Measurements from ENCODE around the gene SDK1.

The SDK1 gene

DNA sequence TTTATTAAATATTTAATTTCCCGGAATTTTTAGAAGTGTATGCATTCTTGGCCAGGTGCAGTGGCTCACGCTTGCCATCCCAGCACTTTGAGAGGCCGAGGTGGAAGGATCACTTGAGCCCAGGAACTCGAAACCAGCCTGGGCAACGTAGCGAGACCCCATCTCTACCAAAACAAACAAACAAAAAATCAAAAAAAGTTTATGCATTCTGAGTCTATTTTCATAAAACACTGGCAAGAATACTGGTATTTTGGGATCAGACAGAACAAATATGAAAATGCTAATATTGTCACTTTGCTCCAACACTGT, 940.2 kb downstream of the SDK1 start:
- H3K4me1 ChIP-seq (ENCODE audit: control insufficient read depth in 2 of 2, insufficient read depth in 1 of 2, low read depth in 1 of 2, low read length in 2 of 2): peaks cover 0 to 11% of the 10 kb centered on the region in 2 donors
- H3K14ac ChIP-seq (ENCODE audit: low read length): no peak overlapping the region
- H4K8ac ChIP-seq (ENCODE audit: low read depth, low read length): no peak overlapping the region
- H3K27me3 ChIP-seq (ENCODE audit: control insufficient read depth in 3 of 3, insufficient read depth in 3 of 3, low read depth in 1 of 3, low read length in 3 of 3): no peaks in the 10 kb centered on the region
- no peak overlapping the region for H2AFZ ChIP-seq (ENCODE audit: low read length)
- no peaks in the 10 kb centered on the region for H3K79me1 ChIP-seq (ENCODE audit: low read depth, low read length)
- no peak overlapping the region for H3K9ac ChIP-seq (ENCODE audit: low read depth, low read length, poor library complexity)
- H2BK12ac ChIP-seq (ENCODE audit: low read length): no peak overlapping the region
- H2BK120ac ChIP-seq (ENCODE audit: low read depth, low read length): no peak overlapping the region
- no peak for DNase-seq (ENCODE audit: low spot score)
- WGBS, 2 donors (ENCODE audit: extremely low coverage in 2 of 2, insufficient read length in 2 of 2, insufficient replicate concordance in 1 of 2): no CpG with 5 or more reads among the region's 6 CpGs
- H4K91ac ChIP-seq (ENCODE audit: low read depth, low read length, poor library complexity): no peak overlapping the region
- no peak overlapping the region for H2AK5ac ChIP-seq (ENCODE audit: low read depth, low read length)
- H3K4me2 ChIP-seq (ENCODE audit: insufficient read depth, low read length, poor library complexity, severe bottlenecking): no peak overlapping the region
- no peak overlapping the region for H3K4ac ChIP-seq (ENCODE audit: low read length)
- H3K9me3 ChIP-seq (replicated peaks in 1 of 2; ENCODE audit: control insufficient read depth in 2 of 2, insufficient read depth in 1 of 2, low read depth in 1 of 2, low read length in 2 of 2): peaks cover 0 to 3% of the 10 kb centered on the region in 2 donors
- peaks cover 0 to 2% of the 10 kb centered on the region in 2 donors for H3K36me3 ChIP-seq (replicated peaks in 1 of 2; ENCODE audit: control insufficient read depth in 2 of 2, insufficient read depth in 2 of 2, low read length in 2 of 2)
- H3K18ac ChIP-seq (ENCODE audit: low read length): no peak overlapping the region
- no peak overlapping the region for H3K4me3 ChIP-seq (ENCODE audit: low read length in 2 of 2)
- H2BK15ac ChIP-seq (ENCODE audit: low read length): no peak overlapping the region
- no peak overlapping the region for H2BK5ac ChIP-seq (ENCODE audit: low read length)
- no peak overlapping the region for H3K27ac ChIP-seq (replicated peaks; ENCODE audit: low read length)
- no peak overlapping the region for H3K23ac ChIP-seq (ENCODE audit: low read depth, low read length, poor library complexity)

DNA sequence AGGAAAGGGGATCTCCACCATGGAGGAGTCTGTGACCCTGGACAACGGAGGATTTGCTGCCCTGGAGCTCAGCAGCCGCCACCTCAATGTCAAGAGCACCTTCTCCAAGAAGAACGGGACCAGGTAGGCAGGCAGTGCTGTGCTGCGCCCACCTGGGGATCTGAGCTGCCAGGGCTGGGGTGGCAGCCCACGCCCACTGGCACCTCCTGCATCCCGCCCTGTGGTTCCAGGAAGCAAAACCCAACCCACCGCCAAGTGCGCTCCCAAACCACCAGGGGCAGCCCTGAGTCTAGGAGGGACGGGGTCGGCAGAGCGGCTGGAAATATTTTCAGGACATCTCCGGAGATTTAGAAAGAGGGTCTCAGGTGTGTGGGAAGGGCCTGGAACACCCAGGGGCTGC, 940.7 kb downstream of the SDK1 start:
- no CpG with 5 or more reads among the region's 12 CpGs for WGBS, 2 donors (ENCODE audit: extremely low coverage in 2 of 2, insufficient read length in 2 of 2, insufficient replicate concordance in 1 of 2)
- Histone ChIP-seq H3K4me3 (ENCODE audit: low read length in 2 of 2) (no peak overlapping the region), H3K14ac (ENCODE audit: low read length) (no peak overlapping the region), H3K4ac (ENCODE audit: low read length) (no peak overlapping the region), H3K18ac (ENCODE audit: low read length) (no peak overlapping the region), H2BK120ac (ENCODE audit: low read depth, low read length) (no peak overlapping the region), H3K9ac (ENCODE audit: low read depth, low read length, poor library complexity) (no peak overlapping the region), H3K27me3 (ENCODE audit: control insufficient read depth in 3 of 3, insufficient read depth in 3 of 3, low read depth in 1 of 3, low read length in 3 of 3) (no peaks in the 10 kb centered on the region), H3K79me1 (ENCODE audit: low read depth, low read length) (no peaks in the 10 kb centered on the region), H3K4me2 (ENCODE audit: insufficient read depth, low read length, poor library complexity, severe bottlenecking) (no peak overlapping the region), H2BK12ac (ENCODE audit: low read length) (no peak overlapping the region), H2AFZ (ENCODE audit: low read length) (no peak overlapping the region), H3K27ac (replicated peaks; ENCODE audit: low read length) (no peak overlapping the region), H4K91ac (ENCODE audit: low read depth, low read length, poor library complexity) (no peak overlapping the region), H3K23ac (ENCODE audit: low read depth, low read length, poor library complexity) (no peak overlapping the region), H2AK5ac (ENCODE audit: low read depth, low read length) (peak overlapping the region; percentile 23), H2BK5ac (ENCODE audit: low read length) (no peak overlapping the region), H3K9me3 (replicated peaks in 1 of 2; ENCODE audit: control insufficient read depth in 2 of 2, insufficient read depth in 1 of 2, low read depth in 1 of 2, low read length in 2 of 2) (peaks cover 0 to 3% of the 10 kb centered on the region in 2 donors), H3K4me1 (ENCODE audit: control insufficient read depth in 2 of 2, insufficient read depth in 1 of 2, low read depth in 1 of 2, low read length in 2 of 2) (peaks cover 0 to 11% of the 10 kb centered on the region in 2 donors), H4K8ac (ENCODE audit: low read depth, low read length) (no peak overlapping the region), H3K36me3 (replicated peaks in 1 of 2; ENCODE audit: control insufficient read depth in 2 of 2, insufficient read depth in 2 of 2, low read length in 2 of 2) (peaks cover 0 to 2% of the 10 kb centered on the region in 2 donors), H2BK15ac (ENCODE audit: low read length) (no peak overlapping the region)
- DNase-seq (ENCODE audit: low spot score): no peak

DNA sequence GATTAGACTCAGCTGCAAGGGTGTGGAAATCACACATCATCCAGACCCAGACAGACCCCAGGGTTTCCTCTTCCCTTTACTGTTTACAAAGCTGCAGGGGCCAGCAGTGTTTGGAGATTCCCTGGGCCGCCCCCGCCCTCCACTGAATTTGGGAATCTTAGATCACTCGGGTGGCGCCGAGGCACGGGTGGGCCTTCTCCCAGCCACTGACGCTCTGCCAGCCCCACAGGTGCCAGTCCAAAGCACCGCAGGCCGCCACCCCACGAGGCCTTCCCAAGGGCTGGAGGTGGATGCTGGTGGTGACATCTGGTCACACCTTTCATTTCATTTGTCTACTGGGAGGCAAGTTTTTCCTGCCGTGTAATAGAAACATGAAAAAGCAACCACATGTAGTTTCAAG, 941.7 kb downstream of the SDK1 start:
- Histone ChIP-seq H3K36me3 (replicated peaks in 1 of 2; ENCODE audit: control insufficient read depth in 2 of 2, insufficient read depth in 2 of 2, low read length in 2 of 2) (peaks cover 0 to 2% of the 10 kb centered on the region in 2 donors), H3K9me3 (replicated peaks in 1 of 2; ENCODE audit: control insufficient read depth in 2 of 2, insufficient read depth in 1 of 2, low read depth in 1 of 2, low read length in 2 of 2) (peaks cover 0 to 3% of the 10 kb centered on the region in 2 donors), H3K79me1 (ENCODE audit: low read depth, low read length) (no peaks in the 10 kb centered on the region), H3K4me3 (ENCODE audit: low read length in 2 of 2) (no peak overlapping the region), H3K4ac (ENCODE audit: low read length) (no peak overlapping the region), H3K23ac (ENCODE audit: low read depth, low read length, poor library complexity) (no peak overlapping the region), H3K27ac (replicated peaks; ENCODE audit: low read length) (no peak overlapping the region), H3K14ac (ENCODE audit: low read length) (no peak overlapping the region), H3K4me2 (ENCODE audit: insufficient read depth, low read length, poor library complexity, severe bottlenecking) (no peak overlapping the region), H2BK5ac (ENCODE audit: low read length) (no peak overlapping the region), H3K4me1 (ENCODE audit: control insufficient read depth in 2 of 2, insufficient read depth in 1 of 2, low read depth in 1 of 2, low read length in 2 of 2) (peaks cover 0 to 8% of the 10 kb centered on the region in 2 donors), H3K9ac (ENCODE audit: low read depth, low read length, poor library complexity) (no peak overlapping the region), H3K27me3 (ENCODE audit: control insufficient read depth in 3 of 3, insufficient read depth in 3 of 3, low read depth in 1 of 3, low read length in 3 of 3) (no peaks in the 10 kb centered on the region), H2BK15ac (ENCODE audit: low read length) (no peak overlapping the region), H4K91ac (ENCODE audit: low read depth, low read length, poor library complexity) (no peak overlapping the region), H2AFZ (ENCODE audit: low read length) (no peak overlapping the region), H3K18ac (ENCODE audit: low read length) (no peak overlapping the region), H2AK5ac (ENCODE audit: low read depth, low read length) (no peak overlapping the region), H4K8ac (ENCODE audit: low read depth, low read length) (no peak overlapping the region), H2BK120ac (ENCODE audit: low read depth, low read length) (no peak overlapping the region), H2BK12ac (ENCODE audit: low read length) (no peak overlapping the region)
- no peak for DNase-seq (ENCODE audit: low spot score)
- WGBS, 2 donors (ENCODE audit: extremely low coverage in 2 of 2, insufficient read length in 2 of 2, insufficient replicate concordance in 1 of 2): no CpG with 5 or more reads among the region's 11 CpGs

DNA sequence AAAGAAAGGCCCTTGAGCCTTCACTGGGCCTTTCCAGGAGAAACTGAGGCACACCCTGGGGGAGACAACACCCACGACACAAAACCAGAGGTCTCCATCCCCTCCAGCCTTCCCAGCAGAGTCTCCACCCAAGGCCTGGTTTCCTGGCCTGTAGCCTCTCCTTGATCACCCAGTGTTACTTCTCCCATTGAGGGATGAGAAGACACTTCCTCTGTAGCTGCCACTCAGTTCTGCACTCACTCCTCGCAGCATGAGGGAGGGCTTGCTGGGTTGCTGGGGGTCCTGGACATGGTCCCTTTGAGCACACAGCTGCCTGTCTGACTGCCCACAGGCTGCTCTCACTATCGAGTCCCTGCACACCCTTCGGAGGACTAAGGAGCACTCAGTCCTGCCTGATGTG, 943.0 kb downstream of the SDK1 start:
- peak overlapping the region; percentile 1 for H3K9ac ChIP-seq (ENCODE audit: low read depth, low read length, poor library complexity)
- no peak overlapping the region for H2AFZ ChIP-seq (ENCODE audit: low read length)
- no peak overlapping the region for H2BK15ac ChIP-seq (ENCODE audit: low read length)
- H3K14ac ChIP-seq (ENCODE audit: low read length): no peak overlapping the region
- H3K4me1 ChIP-seq (ENCODE audit: control insufficient read depth in 2 of 2, insufficient read depth in 1 of 2, low read depth in 1 of 2, low read length in 2 of 2): peaks cover 0 to 8% of the 10 kb centered on the region in 2 donors
- no peak overlapping the region for H2AK5ac ChIP-seq (ENCODE audit: low read depth, low read length)
- no peak overlapping the region for H3K27ac ChIP-seq (replicated peaks; ENCODE audit: low read length)
- no peaks in the 10 kb centered on the region for H3K27me3 ChIP-seq (ENCODE audit: control insufficient read depth in 3 of 3, insufficient read depth in 3 of 3, low read depth in 1 of 3, low read length in 3 of 3)
- H4K8ac ChIP-seq (ENCODE audit: low read depth, low read length): no peak overlapping the region
- H2BK5ac ChIP-seq (ENCODE audit: low read length): no peak overlapping the region
- no peak overlapping the region for H4K91ac ChIP-seq (ENCODE audit: low read depth, low read length, poor library complexity)
- H3K23ac ChIP-seq (ENCODE audit: low read depth, low read length, poor library complexity): no peak overlapping the region
- H3K4me3 ChIP-seq (ENCODE audit: low read length in 2 of 2): no peak overlapping the region
- H3K4me2 ChIP-seq (ENCODE audit: insufficient read depth, low read length, poor library complexity, severe bottlenecking): no peak overlapping the region
- DNase-seq (ENCODE audit: low spot score): no peak
- peaks cover 0 to 3% of the 10 kb centered on the region in 2 donors for H3K9me3 ChIP-seq (replicated peaks in 1 of 2; ENCODE audit: control insufficient read depth in 2 of 2, insufficient read depth in 1 of 2, low read depth in 1 of 2, low read length in 2 of 2)
- peak overlapping the region; percentile 11 for H3K18ac ChIP-seq (ENCODE audit: low read length)
- H3K4ac ChIP-seq (ENCODE audit: low read length): peak overlapping the region; percentile 40
- H3K36me3 ChIP-seq (replicated peaks in 1 of 2; ENCODE audit: control insufficient read depth in 2 of 2, insufficient read depth in 2 of 2, low read length in 2 of 2): peaks cover 0 to 11% of the 10 kb centered on the region in 2 donors
- no peaks in the 10 kb centered on the region for H3K79me1 ChIP-seq (ENCODE audit: low read depth, low read length)
- no peak overlapping the region for H2BK12ac ChIP-seq (ENCODE audit: low read length)
- no peak overlapping the region for H2BK120ac ChIP-seq (ENCODE audit: low read depth, low read length)
- no CpG with 5 or more reads among the region's 4 CpGs for WGBS, 2 donors (ENCODE audit: extremely low coverage in 2 of 2, insufficient read length in 2 of 2, insufficient replicate concordance in 1 of 2)
